ENCODE data around the gene P2RY2. TPM values are rescaled to one million over a fixed set of nuclear protein-coding genes. Genes with fewer than 3 reads are reported as not detected.

P2RY2 gene
- total RNA-seq, 4 donors from 2014 or later: 4.5 to 7.5 (median 6.7) TPM

- TF ChIP-seq POLR2A (IDR thresholded peaks at IDR 0.05) (no peak), CTCF (IDR thresholded peaks at IDR 0.05) (no peak), EP300 (IDR thresholded peaks at IDR 0.05) (no peak)
- H3K4me3 ChIP-seq: no peak overlapping the region
- H3K27ac ChIP-seq: no peak overlapping the region
- H3K9me3 ChIP-seq: no peaks in the 10 kb centered on the region
- H3K36me3 ChIP-seq: no peaks in the 10 kb centered on the region
- DNase-seq (ENCODE audit: low spot score in 2 of 2): no peak
- 55 to 63% methylated on average over 5 to 6 of the region's 6 CpGs for WGBS, 2 donors
- H3K27me3 ChIP-seq: no peaks in the 10 kb centered on the region
- H3K4me1 ChIP-seq: peaks cover 0 to 14% (median 3%) of the 10 kb centered on the region in 4 donors
Observed at GRCh38 chr11:73191151-73191550, 26.9 kb upstream of the P2RY2 start.

- 88 to 100% methylated on average over 1 of the region's 1 CpG for WGBS, 2 donors
- Histone ChIP-seq H3K9me3 (no peaks in the 10 kb centered on the region), H3K36me3 (no peaks in the 10 kb centered on the region), H3K4me1 (peaks cover 0 to 14% (median 3%) of the 10 kb centered on the region in 4 donors), H3K4me3 (no peak overlapping the region), H3K27me3 (no peaks in the 10 kb centered on the region), H3K27ac (no peak overlapping the region)
- DNase-seq (ENCODE audit: low spot score in 2 of 2): no peak
- TF ChIP-seq EP300 (IDR thresholded peaks at IDR 0.05) (no peak), POLR2A (IDR thresholded peaks at IDR 0.05) (no peak), CTCF (IDR thresholded peaks at IDR 0.05) (no peak)
Observed at GRCh38 chr11:73192272-73192671, 25.8 kb upstream of the P2RY2 start.

- Histone ChIP-seq H3K27me3 (no peaks in the 10 kb centered on the region), H3K27ac (no peak overlapping the region), H3K36me3 (no peaks in the 10 kb centered on the region), H3K4me1 (peaks cover 0 to 4% (median 0%) of the 10 kb centered on the region in 4 donors), H3K9me3 (no peaks in the 10 kb centered on the region), H3K4me3 (no peak overlapping the region)
- 77 to 78% methylated on average over 13 of the region's 13 CpGs for WGBS, 2 donors
- DNase-seq (ENCODE audit: low spot score in 2 of 2): no peak
- TF ChIP-seq CTCF (IDR thresholded peaks at IDR 0.05): no peak
- TF ChIP-seq POLR2A (IDR thresholded peaks at IDR 0.05): no peak
- TF ChIP-seq EP300 (IDR thresholded peaks at IDR 0.05): no peak
Observed at GRCh38 chr11:73193251-73194033, 24.6 kb upstream of the P2RY2 start.

- H3K36me3 ChIP-seq: no peaks in the 10 kb centered on the region
- no peak for DNase-seq (ENCODE audit: low spot score in 2 of 2)
- H3K27me3 ChIP-seq: no peaks in the 10 kb centered on the region
- TF ChIP-seq CTCF (IDR thresholded peaks at IDR 0.05) (no peak), EP300 (IDR thresholded peaks at IDR 0.05) (no peak), POLR2A (IDR thresholded peaks at IDR 0.05) (no peak)
- H3K27ac ChIP-seq: no peak overlapping the region
- H3K4me1 ChIP-seq: no peaks in the 10 kb centered on the region
- WGBS, 2 donors: 94 to 97% methylated on average over 3 of the region's 3 CpGs
- H3K9me3 ChIP-seq: no peaks in the 10 kb centered on the region
- H3K4me3 ChIP-seq: no peak overlapping the region
Observed at GRCh38 chr11:73194034-73194507, 24.0 kb upstream of the P2RY2 start.

GRCh38 chr11:73194593-73194992, 23.5 kb upstream of the P2RY2 start:
- no peaks in the 10 kb centered on the region for H3K36me3 ChIP-seq
- no peak overlapping the region for H3K4me3 ChIP-seq
- H3K4me1 ChIP-seq: no peaks in the 10 kb centered on the region
- TF ChIP-seq EP300 (IDR thresholded peaks at IDR 0.05) (no peak), CTCF (IDR thresholded peaks at IDR 0.05) (no peak), POLR2A (IDR thresholded peaks at IDR 0.05) (no peak)
- H3K27ac ChIP-seq: peak overlapping the region in 1 of 4 donors; percentile 42
- WGBS, 2 donors: 78 to 82% methylated on average over 7 to 8 of the region's 8 CpGs
- H3K27me3 ChIP-seq: no peaks in the 10 kb centered on the region
- DNase-seq (ENCODE audit: low spot score in 2 of 2): no peak
- H3K9me3 ChIP-seq: no peaks in the 10 kb centered on the region

Measured in tibial nerve (tissue), 4 donors.